Measurements from ENCODE around the gene SLC26A1.

The SLC26A1 gene

GRCh38 chr4:949656-950055, 43.5 kb downstream of the SLC26A1 start:
- TF ChIP-seq GATA2 (IDR thresholded peaks at IDR 0.05; ENCODE audit: low read depth, low read length) = no peak
- TF ChIP-seq GATA3 (IDR thresholded peaks at IDR 0.05; ENCODE audit: low read depth, low read length) = no peak

GRCh38 chr4:948936-949300, 44.3 kb downstream of the SLC26A1 start:
- TF ChIP-seq GATA3 (IDR thresholded peaks at IDR 0.05; ENCODE audit: low read depth, low read length) = no peak
- no peak for TF ChIP-seq GATA2 (IDR thresholded peaks at IDR 0.05; ENCODE audit: low read depth, low read length)

- no peak for TF ChIP-seq GATA3 (IDR thresholded peaks at IDR 0.05; ENCODE audit: low read depth, low read length)
- no peak for TF ChIP-seq GATA2 (IDR thresholded peaks at IDR 0.05; ENCODE audit: low read depth, low read length)
Observed at GRCh38 chr4:948101-948935, 44.9 kb downstream of the SLC26A1 start.

GRCh38 chr4:947491-947971, 45.7 kb downstream of the SLC26A1 start:
- no peak for TF ChIP-seq GATA3 (IDR thresholded peaks at IDR 0.05; ENCODE audit: low read depth, low read length)
- TF ChIP-seq GATA2 (IDR thresholded peaks at IDR 0.05; ENCODE audit: low read depth, low read length) = no peak

- TF ChIP-seq GATA2 (IDR thresholded peaks at IDR 0.05; ENCODE audit: low read depth, low read length) (no peak), GATA3 (IDR thresholded peaks at IDR 0.05; ENCODE audit: low read depth, low read length) (no peak)
Observed at GRCh38 chr4:946517-947471, 46.4 kb downstream of the SLC26A1 start.

GRCh38 chr4:946103-946450, 47.1 kb downstream of the SLC26A1 start:
- TF ChIP-seq GATA3 (IDR thresholded peaks at IDR 0.05; ENCODE audit: low read depth, low read length) = no peak
- no peak for TF ChIP-seq GATA2 (IDR thresholded peaks at IDR 0.05; ENCODE audit: low read depth, low read length)

- TF ChIP-seq GATA2 (IDR thresholded peaks at IDR 0.05; ENCODE audit: low read depth, low read length) = no peak
- TF ChIP-seq GATA3 (IDR thresholded peaks at IDR 0.05; ENCODE audit: low read depth, low read length) = no peak
Observed at GRCh38 chr4:945274-946102, 47.7 kb downstream of the SLC26A1 start.

Measured in SH-SY5Y (cell line).